CD4-positive, alpha-beta T cell treated with Interleukin-2 at 100 ng/mL for 4 hours (primary cell): Measurements from ENCODE around the gene NINJ1.
"Not testable (repeated sequence)": the region's sequence is repeated elsewhere in the genome, so short reads cannot be mapped to it uniquely, and the experiment has no call there.

ENCODE experiments used
- DNase-seq: peaks from one replicate; pipeline ENCODE4 v3.0.0-alpha.2; 2020; ENCODE audit warnings: low spot score

Gene NINJ1

GRCh38 chr9:93119703-93119952 lies 14.4 kb downstream of the NINJ1 start:
- no peak for DNase-seq

- no peak for DNase-seq
Measured at GRCh38 chr9:93118863-93119702, 15.0 kb downstream of the NINJ1 start.

DNA sequence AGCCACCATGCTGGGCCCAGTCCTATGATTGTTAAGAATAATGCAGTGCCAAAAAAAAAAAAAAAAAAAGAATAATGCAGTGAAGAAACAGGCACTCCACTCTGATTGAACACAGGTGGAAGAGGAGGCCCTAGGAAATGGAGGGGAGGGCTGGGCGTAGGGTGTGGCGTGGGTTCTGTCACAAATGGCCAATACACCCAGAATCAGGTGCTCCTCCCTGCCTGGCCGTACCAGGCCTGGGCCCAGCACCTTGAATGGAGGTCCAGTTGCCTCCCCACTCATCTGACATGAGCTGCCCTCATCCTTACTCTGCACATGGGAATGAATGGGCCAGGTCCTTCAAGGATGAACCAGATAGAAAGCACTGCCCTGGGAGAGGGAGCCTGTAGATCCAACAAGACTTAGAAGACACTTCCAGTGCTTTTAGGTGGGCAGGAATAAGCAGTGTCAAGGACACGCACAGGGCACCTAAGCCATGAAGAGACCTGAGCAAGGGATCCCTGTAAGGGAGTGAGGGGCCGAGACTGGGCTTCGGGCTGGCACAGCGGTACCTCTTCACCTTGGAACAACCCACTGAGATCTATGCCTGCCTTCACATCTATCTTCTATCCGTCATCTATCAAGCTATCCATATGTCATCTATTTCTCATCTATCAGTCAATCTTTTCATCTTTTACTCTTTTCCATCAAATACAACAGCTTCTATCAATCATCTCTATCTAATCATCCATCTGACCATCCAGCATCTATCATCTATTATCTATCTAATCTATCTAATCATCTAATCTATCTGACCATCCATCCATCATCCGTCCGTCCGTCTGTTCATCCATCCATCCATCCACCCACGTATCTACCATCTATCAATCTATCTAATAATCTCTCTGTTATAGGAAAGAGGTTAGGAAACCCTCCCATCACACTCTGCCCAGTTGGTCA lies 15.9 kb downstream of the NINJ1 start:
- DNase-seq: no peak

DNA sequence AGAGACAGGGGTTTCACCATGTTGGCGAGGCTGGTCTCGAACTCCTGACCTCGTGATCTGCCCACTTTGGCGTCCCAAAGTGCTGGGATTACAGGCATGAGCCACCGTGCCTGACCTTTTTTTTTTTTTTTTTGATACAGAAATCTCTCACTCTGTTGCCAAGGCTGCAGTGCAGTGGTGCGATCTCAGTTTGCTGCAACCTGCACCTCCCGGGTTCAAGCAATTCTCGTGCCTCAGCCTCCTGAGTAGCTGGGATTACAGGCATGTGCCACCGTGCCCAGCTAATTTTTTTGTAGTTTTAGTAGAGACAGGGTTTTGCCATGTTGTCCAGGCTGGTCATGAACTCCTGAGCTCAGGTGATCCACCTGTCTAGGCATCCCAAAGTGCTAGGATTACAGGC lies 16.5 kb downstream of the NINJ1 start:
- not testable (repeated sequence) for DNase-seq

DNA sequence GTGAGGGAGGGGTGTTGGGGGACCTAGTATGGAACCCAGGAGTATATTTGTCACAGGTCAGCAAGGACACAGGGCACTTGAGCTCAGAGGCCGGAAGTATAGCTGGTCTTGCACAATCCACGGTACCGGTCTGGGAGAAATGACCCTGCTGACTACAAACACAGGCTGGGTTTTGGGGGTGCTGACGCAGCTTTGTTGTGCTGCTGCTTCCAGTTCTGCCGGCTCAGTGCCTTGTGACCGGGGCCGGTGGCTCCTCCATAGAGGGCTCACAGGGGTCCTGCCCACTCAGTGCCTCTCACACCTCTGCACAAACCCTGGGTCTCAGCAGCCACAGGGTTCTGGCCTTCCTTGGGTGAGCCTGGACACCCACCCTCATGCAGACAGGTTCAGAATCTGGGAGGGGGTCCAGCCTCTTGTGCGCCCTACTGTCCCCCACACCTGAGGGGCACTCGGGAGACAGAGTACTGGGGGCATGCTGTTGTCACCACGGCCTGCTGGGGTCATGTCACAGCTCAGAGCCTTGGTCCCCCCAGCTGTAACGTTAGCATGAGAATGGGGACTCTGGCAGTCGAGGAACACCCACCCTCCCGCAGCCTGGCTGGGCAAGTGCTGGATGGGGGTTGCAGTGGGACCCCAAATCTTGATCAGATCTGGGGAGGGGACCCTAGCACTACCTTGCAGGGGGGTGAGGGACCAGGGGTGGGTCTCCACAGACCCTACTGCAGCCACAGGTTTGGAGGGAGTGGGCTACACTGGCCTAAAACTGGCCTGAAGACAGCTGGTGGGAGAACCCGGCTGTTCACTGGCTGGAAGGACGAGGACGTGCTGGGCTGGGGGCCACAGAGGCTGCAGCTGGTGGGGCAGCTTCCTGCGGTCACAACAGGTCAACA lies 17.7 kb downstream of the NINJ1 start:
- DNase-seq: no peak

DNA sequence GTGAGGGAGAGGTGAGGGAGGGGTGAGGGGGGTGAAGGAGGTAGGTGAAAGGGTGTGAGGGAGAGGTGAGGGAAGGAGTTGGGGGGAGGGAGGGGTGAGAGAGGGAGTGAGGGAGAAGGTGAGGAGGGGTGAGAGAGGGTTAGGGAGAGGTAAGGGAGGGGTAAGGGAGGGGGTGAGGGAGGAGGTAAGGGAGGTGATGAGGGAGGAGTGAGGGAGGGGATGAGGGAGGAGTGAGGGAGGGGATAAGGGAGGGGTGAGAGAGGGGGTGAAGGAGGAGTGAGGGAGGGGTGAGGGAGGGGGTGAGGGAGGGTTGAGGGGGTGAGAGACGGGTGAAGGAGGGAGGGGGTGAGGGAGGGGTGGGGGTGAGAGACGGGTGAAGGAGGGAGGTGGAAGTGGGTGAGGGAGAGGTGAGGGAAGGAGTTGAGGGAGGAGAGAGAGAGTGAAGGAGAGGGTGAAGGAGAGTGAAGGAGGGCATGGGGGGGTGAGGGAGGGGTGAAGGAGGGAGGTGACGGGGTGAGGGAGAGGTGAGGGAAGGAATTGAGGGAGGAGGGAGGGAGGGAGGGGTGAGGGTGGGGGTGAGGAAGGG lies 18.5 kb downstream of the NINJ1 start:
- no peak for DNase-seq

DNA sequence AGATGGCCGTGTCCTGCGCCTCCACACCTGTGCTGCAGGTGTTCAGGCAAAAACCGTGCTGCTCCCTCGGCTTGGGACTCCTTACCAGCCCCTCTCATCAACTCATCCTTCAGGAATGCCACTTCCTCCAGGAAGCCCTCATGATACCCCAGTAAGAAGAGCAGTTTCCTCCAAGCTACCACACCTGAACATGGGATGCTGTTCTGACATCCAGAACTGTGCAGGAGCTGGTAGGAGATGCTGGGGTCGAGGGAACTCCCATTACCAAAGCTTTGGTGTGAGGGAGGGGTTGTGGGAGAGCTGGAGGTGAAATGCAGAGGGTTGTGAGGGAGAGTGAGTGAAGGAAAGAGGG lies 19.1 kb downstream of the NINJ1 start:
- no peak for DNase-seq

DNA sequence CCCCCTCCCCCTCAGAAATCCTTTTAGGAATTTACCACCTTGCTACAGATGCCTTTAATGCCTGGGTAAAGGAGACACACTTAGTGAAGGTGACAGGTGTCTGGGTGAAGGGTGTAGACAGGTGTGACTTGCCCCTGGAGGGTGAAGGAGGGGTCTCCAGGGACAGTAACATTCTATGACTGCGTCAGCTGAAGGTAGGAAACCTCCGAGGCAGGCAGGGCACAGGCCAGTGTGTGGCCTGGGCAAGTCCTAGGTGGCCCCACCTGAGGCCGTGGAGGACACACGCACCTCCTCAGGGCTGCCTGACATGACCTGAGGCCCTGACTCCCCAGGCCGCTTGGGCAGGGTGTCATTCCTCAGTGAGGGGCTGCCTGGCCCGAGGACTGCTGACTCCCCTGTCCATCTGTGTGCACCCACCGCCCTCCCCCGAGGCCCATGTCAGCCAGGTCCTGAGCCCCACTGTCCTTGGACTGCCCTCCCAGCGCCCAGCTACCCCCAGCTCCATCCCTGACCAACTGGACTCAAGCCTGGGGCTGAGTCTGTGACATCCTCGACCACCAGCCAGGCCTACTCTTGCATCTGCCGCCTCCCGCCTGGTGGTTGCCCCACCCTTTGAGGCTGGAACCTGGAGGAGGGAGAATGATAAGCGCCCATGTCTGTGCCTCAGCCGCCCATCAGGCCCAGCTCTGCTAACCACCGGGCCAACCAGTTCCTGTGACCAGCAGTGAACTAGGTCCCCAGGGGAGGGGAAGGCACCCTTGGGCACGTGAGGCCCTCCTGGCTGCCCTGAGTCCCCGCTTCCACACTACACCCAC lies 19.7 kb downstream of the NINJ1 start:
- DNase-seq: no peak

- no peak for DNase-seq
Measured at GRCh38 chr9:93112864-93113389, 21.1 kb downstream of the NINJ1 start.

- no peak for DNase-seq
Measured at GRCh38 chr9:93112116-93112863, 21.8 kb downstream of the NINJ1 start.

GRCh38 chr9:93111371-93112115 lies 22.5 kb downstream of the NINJ1 start:
- DNase-seq: no peak

DNA sequence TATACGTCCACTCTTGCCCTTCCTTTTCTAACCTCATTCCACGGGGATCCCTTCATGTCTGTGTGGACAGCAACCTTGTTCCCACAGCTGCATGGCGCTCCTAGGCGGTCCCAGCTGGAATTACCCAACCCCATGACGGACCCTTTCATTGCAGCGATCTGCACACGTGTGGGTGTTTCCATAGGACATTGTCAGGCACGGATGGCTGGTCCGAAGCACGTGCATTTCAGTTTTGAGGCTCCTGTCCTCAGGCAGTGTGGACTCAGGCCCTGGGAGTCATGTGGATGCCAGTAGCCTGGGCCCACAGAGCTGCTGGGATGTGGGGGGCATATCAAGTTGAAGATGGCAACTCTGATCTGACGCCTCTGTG lies 23.1 kb downstream of the NINJ1 start:
- no peak for DNase-seq

DNA sequence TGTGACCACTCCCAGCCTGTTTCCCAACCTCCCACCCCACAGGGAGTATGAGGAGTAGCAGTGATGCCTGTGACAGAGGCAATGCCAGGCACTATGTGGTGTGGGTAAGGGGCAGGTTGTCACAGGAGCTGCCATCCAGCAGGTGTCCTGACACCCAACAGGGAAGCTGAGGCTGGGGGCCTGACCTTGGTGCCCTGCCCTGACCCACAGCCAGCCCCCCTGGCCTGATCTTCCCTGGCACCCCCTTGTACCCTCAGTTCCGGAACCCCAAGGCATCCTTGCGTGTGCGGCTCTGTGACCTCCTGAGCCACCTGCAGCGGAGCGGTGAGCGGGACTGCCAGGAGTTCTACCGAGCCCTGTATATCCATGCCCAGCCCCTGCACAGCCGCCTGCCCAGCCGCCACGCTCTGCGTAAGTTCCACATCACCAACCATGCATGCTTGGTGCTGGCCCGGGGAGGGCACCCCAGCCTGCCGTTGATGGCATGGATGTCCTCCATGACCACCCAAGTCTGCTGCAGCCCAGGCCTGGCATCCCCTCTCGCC lies 23.7 kb downstream of the NINJ1 start:
- DNase-seq: no peak

DNA sequence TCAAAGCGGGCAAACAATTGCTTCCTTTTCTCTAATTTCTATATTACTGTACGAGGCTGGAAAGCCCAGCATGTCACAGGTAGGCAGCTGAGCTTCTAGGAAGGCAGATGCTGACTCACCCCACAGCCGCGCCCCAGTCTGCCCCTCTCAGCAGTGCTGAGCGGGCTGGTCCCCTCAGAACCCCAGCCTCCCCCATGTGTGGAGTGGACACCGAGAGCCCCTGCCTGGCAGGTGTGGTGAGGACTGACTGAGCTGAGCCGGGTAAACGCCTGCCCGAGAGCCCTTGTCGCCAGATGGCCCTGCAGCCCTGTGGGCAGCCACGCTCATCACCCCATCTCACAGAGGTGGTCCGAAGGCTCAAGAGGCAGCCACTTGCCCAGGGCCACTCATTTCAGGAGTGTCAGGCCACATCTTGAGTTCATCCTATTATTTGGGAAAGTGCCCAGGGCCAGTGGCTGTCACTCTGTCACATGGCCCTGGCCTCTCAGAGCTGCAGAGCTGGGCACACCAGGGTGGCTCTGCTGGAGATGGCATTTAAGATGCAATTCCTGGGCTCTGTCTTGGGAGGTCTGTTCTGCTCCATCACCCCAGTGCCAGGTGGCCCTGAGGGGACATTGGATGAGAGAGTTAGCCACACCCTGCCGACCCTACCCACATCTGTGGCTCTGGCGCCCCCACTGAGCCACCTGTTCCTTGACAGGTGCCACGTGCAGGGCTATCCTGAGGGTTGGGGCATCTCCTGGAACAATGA lies 25.6 kb downstream of the NINJ1 start:
- DNase-seq: peak; percentile 57

DNA sequence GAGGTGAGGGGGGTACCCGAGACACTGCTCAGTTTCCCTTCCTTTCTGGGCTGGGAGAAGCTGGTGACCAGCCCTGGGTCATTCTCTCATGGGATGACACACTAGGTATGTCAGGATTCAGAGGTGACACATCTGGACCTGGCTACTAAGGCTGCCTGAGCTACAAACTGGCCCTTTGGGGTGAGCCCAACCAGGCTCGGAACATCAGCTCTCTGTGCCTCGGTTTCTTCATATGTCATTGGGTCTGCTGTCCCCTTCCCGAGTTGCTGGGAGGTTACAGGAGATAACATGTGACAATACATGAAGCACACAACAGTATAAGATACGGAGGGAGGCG lies 26.3 kb downstream of the NINJ1 start:
- no peak for DNase-seq

- DNase-seq: no peak
Measured at GRCh38 chr9:93107151-93107824, 26.8 kb downstream of the NINJ1 start.

DNA sequence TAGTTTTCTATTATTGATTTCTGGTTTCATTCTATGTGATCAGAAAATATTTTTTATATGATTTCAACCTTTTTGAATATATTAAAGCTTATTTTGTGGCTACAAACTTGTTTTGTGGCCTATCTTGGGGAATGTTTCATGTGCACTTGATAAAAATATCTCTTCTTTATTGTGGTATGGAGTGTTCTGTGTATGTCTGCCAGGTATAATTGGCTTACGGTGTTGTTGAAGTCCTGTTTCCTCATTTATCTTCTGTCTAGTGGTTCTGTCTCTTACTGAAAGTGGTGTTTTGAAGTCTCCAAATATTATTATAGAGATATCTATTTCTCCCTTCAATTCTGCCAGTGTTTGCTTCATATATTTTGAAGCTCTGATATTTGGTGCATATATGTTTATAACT lies 28.4 kb downstream of the NINJ1 start:
- DNase-seq: no peak

DNA sequence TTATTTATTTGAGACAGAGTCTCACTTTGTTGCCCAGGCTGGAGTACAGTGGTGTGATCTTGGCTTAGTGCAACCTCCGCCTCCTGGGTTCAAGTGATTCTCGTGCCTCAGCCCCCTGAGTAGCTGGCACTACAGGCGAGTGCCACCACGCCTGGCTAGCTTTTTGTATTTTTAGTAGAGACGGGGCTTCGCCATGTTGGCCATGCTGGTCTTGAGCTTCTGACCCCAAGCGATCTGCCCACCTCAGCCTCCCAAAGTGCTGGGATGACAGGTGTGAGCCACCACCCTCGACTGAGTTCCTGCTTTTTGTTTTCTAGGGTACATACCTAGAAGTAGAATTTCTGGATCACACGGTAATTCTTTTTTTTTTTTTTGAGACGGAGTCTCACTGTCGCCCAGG lies 33.0 kb downstream of the NINJ1 start:
- DNase-seq: not testable (repeated sequence)
